Measurements from ENCODE around the gene NBEA.

NBEA gene

DNA sequence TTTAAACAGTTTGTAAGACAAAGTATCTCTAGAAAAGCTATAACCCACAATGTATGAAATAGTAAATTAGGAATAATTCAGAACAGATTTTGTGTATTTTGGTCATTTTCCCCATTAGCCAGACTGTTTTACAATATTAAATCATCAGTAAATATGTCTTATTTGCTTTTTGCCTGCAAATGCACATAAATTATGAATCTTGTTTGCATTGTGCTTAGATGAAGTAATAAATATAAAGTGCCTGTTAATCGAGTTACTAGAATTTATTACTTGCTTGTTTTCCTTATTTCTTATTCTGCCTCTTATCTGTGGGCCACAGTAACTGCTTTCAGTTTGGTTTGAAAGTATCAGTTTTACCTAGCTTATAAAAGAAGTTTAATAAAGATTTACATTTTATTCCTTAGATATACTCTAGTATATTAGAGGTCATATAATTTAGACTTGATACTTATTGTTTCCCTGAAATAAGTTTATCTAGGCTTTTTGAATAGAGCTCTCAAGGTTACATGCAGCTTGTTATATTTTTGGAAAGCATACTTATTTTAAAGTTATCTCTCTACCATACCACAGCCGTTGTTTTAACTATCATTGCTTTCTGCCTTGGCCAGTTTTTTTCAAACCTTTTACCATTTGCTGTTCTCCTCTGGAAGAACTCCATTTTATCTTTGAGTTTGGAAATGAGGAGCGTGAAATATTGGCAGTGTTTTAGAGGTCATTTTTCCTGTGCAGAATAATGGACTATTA is 238.0 kb downstream of the NBEA start:
- no peak for DNase-seq

DNA sequence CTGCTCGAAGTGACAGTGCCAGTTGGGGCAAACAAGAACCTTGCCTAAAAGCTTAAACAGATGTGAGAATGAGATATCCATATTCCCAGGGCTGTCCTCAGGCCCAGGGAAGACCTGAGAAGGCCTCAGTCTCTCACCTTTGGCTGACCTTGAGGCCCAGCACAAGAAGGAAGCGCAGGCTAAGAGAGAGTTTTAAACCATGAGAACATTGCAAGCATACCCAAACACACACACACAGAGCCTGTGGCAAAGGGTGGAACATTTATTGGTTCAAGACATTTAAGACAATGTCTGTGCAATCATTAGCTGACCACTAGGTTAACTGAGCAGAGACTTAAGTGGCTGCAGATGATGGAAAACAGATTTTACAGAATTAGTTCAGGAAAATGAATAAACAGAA is 248.2 kb downstream of the NBEA start:
- DNase-seq = no peak

DNA sequence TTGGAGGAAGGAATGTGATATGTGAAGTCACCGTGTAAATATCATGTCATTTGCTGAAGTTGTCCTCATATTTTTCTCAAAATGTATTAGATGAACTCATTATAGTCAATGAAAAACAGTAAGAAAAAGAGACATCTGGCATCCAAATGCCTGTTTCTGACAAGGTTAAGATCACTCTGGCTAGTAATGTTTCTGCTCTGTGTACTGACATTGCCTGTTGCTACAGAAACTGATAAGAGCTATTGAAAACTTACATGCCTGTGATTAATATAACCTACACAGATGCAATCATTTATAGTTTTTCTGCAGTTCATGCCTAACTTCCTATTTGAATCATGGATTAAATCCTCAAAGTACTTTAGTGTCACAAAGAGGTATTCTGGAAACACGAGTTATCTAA is 249.8 kb downstream of the NBEA start:
- DNase-seq = no peak

DNA sequence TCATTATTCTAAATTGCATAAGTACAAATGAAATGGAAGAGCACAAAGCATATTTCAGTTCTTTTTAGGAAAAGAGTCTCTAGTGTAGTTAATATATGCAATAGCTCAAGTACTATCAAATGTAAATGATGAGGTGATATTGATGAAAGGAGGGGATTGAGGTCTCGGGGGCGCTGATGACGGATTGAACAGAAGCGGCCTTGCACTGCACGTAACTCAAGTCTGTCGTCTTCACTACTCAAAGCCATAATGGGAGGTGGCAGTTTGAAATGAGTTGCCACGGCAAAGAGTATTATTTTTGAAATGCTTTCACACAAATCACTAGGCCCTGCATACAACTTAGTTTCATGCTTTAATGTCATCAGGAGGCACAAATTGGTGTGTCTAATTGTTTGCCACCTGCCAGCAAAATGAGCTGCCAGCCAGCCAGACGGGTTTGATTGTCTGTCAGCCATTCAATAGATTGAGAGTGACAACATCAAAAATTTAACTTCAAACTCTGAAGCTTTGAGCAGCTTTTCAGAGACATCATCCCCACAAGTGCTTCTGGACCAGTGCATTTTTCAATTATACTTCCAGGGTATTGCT is 256.6 kb downstream of the NBEA start:
- DNase-seq = no peak

- no peak for DNase-seq
These were observed 266.5 kb downstream of the NBEA start for GRCh38 chr13:35208587-35208986.

DNA sequence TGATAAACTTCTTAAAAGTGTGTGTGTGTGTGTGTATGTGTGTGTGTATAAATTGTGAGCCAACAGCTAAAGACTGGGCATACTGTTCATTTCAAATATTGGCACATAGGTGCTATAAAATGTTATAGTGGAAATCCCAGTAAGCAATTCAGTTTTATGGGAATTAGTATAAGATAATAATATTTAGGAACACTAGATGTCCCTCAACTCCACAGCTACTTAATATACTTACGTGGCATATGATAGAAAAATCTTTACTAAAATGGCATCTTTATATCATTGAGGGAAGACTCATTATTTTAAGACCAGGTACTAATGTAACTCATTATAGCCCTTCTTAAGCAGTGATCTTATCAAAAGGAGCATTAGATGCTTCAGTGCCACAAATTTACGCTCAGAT is 268.2 kb downstream of the NBEA start:
- no peak for DNase-seq

DNA sequence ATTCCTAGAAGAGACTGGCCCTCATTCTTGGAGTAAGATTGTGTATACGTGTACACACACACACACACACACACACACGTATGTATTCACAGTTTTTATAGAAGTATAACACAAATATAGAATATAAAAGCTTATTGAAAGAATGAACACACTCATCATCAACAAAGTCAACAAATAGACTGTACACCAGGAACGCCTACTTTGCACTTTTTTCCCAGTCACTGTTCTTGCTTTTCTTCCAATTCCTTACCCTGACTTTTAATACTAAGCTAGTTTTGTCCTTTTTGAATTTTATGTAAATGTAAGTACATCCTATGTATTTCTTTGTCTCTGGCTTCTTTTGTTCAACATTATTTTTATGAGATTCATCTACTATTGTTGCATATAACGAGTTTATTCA is 269.9 kb downstream of the NBEA start:
- no peak for DNase-seq

DNA sequence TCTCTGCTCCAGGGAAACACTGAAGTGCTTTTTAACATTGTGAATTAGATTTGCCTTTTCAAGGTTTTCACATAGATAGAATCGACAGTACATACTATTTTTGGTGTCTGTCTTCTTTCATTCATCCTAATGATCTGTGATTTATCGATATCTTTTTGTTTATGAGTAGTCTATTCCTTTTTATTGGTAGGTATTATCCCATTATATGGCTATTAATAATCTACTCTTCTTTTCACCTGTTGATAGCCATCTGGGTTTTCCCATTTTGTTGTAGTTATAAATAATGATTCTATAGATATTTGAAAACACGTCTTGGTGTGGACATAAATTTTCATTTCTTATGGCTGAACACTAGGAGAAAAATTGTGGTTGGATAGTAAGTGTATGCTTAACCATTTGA is 271.8 kb downstream of the NBEA start:
- DNase-seq = no peak

DNA sequence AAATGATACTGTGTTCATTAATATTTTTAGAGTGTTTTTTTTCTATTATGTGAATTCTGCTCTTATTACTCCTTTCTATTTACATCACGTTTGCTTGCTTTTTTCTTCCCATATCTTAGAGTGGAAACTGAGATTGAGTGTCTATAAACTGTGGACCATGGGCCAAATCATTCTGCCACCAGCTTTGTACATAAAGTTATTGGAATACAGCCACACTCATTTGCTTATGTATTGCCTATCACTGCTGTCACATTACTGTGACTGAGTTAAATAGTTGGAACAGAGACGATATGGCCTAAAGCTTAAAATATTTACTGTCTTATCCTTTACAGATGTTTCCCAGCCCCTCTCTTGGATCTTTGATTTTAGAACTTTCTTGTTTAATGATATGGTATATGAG is 274.1 kb downstream of the NBEA start:
- no peak for DNase-seq

DNA sequence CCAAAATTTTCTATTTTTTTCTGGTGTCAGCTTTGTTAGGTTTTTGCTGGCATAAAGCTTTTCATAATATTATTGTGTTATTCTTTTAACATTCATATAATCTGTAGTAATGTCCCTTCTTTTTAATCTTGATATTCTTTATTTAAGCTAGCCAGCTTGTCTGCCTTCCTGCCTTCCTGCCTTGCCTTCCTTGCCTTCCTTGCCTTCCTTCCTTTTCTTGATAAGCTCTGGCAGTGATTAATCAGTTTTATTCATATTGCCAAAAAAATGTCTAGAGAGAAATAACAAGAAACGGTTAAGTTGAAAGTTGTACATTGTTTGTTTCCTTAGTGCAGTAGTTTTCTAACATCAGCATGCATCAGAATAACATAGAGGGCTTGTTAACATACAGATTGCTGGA is 277.0 kb downstream of the NBEA start:
- no peak for DNase-seq

DNA sequence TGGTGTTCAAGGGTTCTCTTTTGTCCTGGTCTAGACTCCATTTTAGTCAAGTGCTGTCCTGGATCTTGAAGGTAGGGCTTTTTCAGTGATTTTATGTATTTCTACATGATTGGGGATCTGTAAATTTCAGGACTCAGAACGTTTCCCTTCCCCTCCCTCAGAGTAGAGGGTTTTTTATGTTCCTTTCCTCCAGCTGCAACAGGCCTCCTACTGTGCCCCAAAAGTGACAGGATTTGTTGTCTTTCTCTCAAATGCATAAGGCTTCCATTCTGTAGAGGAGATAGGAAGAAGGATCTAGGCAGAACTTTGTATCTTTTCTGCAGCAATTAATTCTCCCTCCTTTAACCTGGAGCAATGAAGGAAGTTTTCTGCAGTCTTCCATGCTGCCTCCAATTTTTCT is 283.1 kb downstream of the NBEA start:
- no peak for DNase-seq

DNA sequence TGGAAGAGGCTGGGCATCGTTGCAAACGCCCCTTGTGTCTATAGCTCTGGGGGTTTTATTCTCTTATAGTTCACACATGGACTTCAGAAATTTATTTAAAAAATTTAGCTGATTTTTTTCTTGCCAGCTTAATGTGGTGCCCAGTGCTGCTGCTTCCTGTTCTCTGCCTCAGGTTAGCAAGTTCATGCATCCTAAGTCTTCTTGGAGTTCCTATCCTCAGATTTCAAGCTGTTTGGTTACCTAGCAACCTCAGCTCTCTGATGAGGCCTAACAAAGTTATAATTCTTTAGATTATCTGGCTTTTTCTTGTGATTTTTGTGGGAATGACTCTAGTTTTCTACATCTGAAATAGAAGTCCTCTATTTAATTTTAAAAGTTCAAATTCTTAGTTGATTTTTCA is 283.5 kb downstream of the NBEA start:
- DNase-seq = no peak

DNA sequence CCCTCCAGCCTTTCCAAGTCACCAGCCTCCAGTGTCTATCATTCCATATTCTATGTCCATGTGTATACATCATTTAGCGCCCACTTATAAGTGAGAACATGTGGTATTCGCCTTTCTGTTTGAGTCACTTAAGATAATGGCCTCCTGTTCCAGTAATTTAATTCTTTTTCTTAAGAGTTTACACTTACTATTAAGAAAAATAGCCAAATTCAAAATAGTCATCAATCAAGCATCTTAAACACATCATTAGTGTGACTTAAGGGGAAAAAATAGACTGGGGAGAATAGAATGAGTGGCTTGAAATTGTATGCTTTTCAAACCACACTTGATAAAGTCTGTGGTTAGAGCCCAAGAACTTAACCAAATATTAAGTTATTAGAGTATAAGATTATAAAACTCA is 286.5 kb downstream of the NBEA start:
- no peak for DNase-seq

GRCh38 chr13:35231426-35231825 is 289.4 kb downstream of the NBEA start:
- no peak for DNase-seq

- no peak for DNase-seq
These were observed 296.2 kb downstream of the NBEA start for GRCh38 chr13:35238274-35238673.

- DNase-seq = no peak
These were observed 310.6 kb downstream of the NBEA start for GRCh38 chr13:35252536-35253205.

GRCh38 chr13:35255241-35255640 is 313.2 kb downstream of the NBEA start:
- DNase-seq = no peak

- DNase-seq = no peak
These were observed 314.5 kb downstream of the NBEA start for GRCh38 chr13:35256459-35257148.

DNA sequence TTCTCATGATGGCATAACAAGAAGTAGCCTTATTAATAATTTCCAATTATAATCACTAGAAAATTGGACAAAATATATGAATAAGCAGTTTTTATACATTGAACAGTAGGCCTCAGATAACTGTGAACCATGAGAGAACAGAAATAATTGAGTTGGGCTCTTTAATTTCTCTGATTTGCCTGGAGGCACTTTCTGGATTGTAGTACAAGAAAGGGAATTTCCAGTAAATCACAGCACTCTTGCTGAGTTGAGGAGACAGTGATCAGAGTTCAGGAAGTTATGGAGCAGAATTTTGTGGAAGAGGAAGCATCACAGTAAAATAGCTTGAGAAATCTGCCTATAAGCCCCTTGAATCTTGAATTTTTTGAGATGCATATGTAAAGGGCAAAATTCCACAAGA is 318.2 kb downstream of the NBEA start:
- no peak for DNase-seq

DNA sequence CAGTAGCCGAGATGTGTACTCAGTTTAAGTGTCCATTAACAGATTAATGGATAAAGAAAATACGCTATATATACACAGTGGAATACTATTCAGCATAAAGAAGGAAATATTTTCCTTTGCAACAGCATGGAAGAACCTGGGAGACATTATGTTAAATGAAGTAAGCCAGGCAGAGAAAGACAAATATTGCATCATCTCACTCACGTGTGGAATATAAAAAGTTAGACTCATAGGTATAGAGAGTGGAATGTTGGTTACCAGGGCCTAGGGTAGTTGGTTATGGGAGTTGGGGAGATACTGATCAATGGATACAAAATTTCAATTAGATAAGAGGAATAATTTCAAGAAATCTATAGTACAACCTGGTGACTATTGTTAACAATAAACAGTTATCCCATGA is 324.3 kb downstream of the NBEA start:
- DNase-seq = no peak

- no peak for DNase-seq
These were observed 336.8 kb downstream of the NBEA start for GRCh38 chr13:35278917-35279316.

GRCh38 chr13:35279500-35279899 is 337.4 kb downstream of the NBEA start:
- DNase-seq = no peak

DNA sequence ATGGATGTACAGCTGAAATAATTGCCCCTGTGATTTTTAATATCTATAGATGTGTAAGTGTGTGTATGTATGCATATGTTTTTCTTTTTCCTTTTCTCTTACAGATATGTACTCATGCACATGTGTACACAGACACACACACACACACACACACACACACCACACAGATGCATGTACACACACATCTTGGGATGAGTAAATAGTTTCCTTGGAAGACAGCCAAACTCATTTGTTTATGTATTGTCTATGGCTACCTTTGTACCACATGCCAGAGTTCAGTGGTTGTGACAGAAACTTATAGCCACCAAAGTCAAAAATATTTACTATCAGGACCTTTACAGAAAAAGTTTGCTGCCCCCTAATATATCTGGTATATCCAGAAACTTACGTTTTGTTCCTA is 341.8 kb downstream of the NBEA start:
- no peak for DNase-seq

- no peak for DNase-seq
These were observed 343.6 kb downstream of the NBEA start for GRCh38 chr13:35285677-35286076.
